ENCODE measurements around the gene IGFL2. TPM values are rescaled to one million over a fixed set of nuclear protein-coding genes. Genes with fewer than 3 reads are reported as not detected.

IGFL2 gene
- total RNA-seq, 1 donor from 2014 or later: 0.55 TPM

GRCh38 chr19:46173886-46174480 is 25.9 kb downstream of the IGFL2 start:
- H3K27me3 Mint-ChIP-seq (ENCODE audit: low read depth): peaks cover 65% of the 10 kb centered on the region
- no peak for TF ChIP-seq CTCF (IDR thresholded peaks at IDR 0.05)
- H3K4me1 Mint-ChIP-seq (ENCODE audit: low read depth): no peaks in the 10 kb centered on the region
- H3K27ac Mint-ChIP-seq (ENCODE audit: unreplicated experiment): no peak overlapping the region
- no peak overlapping the region for H3K4me3 Mint-ChIP-seq (ENCODE audit: unreplicated experiment)
- H3K36me3 Mint-ChIP-seq (ENCODE audit: low read depth): peaks cover 9% of the 10 kb centered on the region
- peaks cover 8% of the 10 kb centered on the region for H3K9me3 Mint-ChIP-seq (ENCODE audit: low read depth)
- DNase-seq (ENCODE audit: low spot score): no peak

GRCh38 chr19:46176116-46176860 is 28.2 kb downstream of the IGFL2 start:
- peaks cover 9% of the 10 kb centered on the region for H3K4me1 Mint-ChIP-seq (ENCODE audit: low read depth)
- H3K4me3 Mint-ChIP-seq (ENCODE audit: unreplicated experiment): no peak overlapping the region
- H3K27ac Mint-ChIP-seq (ENCODE audit: unreplicated experiment): no peak overlapping the region
- DNase-seq (ENCODE audit: low spot score): no peak
- peaks cover 55% of the 10 kb centered on the region for H3K27me3 Mint-ChIP-seq (ENCODE audit: low read depth)
- peaks cover 5% of the 10 kb centered on the region for H3K36me3 Mint-ChIP-seq (ENCODE audit: low read depth)
- H3K9me3 Mint-ChIP-seq (ENCODE audit: low read depth): peaks cover 3% of the 10 kb centered on the region
- no peak for TF ChIP-seq CTCF (IDR thresholded peaks at IDR 0.05)

GRCh38 chr19:46179076-46179759 is 31.2 kb downstream of the IGFL2 start:
- peaks cover 13% of the 10 kb centered on the region for H3K4me1 Mint-ChIP-seq (ENCODE audit: low read depth)
- peaks cover 3% of the 10 kb centered on the region for H3K36me3 Mint-ChIP-seq (ENCODE audit: low read depth)
- no peak overlapping the region for H3K4me3 Mint-ChIP-seq (ENCODE audit: unreplicated experiment)
- peaks cover 40% of the 10 kb centered on the region for H3K27me3 Mint-ChIP-seq (ENCODE audit: low read depth)
- no peak overlapping the region for H3K27ac Mint-ChIP-seq (ENCODE audit: unreplicated experiment)
- no peak for DNase-seq (ENCODE audit: low spot score)
- H3K9me3 Mint-ChIP-seq (ENCODE audit: low read depth): no peaks in the 10 kb centered on the region
- no peak for TF ChIP-seq CTCF (IDR thresholded peaks at IDR 0.05)

- peaks cover 23% of the 10 kb centered on the region for H3K4me1 Mint-ChIP-seq (ENCODE audit: low read depth)
- peaks cover 31% of the 10 kb centered on the region for H3K27me3 Mint-ChIP-seq (ENCODE audit: low read depth)
- H3K4me3 Mint-ChIP-seq (ENCODE audit: unreplicated experiment): no peak overlapping the region
- no peak for DNase-seq (ENCODE audit: low spot score)
- H3K27ac Mint-ChIP-seq (ENCODE audit: unreplicated experiment): no peak overlapping the region
- no peaks in the 10 kb centered on the region for H3K9me3 Mint-ChIP-seq (ENCODE audit: low read depth)
- TF ChIP-seq CTCF (IDR thresholded peaks at IDR 0.05): no peak
- H3K36me3 Mint-ChIP-seq (ENCODE audit: low read depth): peaks cover 3% of the 10 kb centered on the region
Measured at GRCh38 chr19:46180701-46181387, 32.8 kb downstream of the IGFL2 start.

GRCh38 chr19:46181388-46181779 is 33.3 kb downstream of the IGFL2 start:
- H3K4me1 Mint-ChIP-seq (ENCODE audit: low read depth): peaks cover 23% of the 10 kb centered on the region
- H3K36me3 Mint-ChIP-seq (ENCODE audit: low read depth): peaks cover 3% of the 10 kb centered on the region
- no peak overlapping the region for H3K4me3 Mint-ChIP-seq (ENCODE audit: unreplicated experiment)
- peaks cover 29% of the 10 kb centered on the region for H3K27me3 Mint-ChIP-seq (ENCODE audit: low read depth)
- TF ChIP-seq CTCF (IDR thresholded peaks at IDR 0.05): no peak
- peak overlapping the region; percentile 15 for H3K27ac Mint-ChIP-seq (ENCODE audit: unreplicated experiment)
- DNase-seq (ENCODE audit: low spot score): no peak
- H3K9me3 Mint-ChIP-seq (ENCODE audit: low read depth): no peaks in the 10 kb centered on the region
